Occipital lobe (tissue), 2 donors: ENCODE measurements around the gene SDHAF2. TPM values are rescaled to one million over a fixed set of nuclear protein-coding genes. Genes with fewer than 3 reads are reported as not detected.
A peak's percentile ranks its signal among the peaks of the same experiment; 100 is the strongest.
"Not testable (repeated sequence)": the region's sequence is repeated elsewhere in the genome, so short reads cannot be mapped to it uniquely, and the experiment has no call there.

Experiments used
- DNase-seq: peaks from one replicate; lab custom pipeline; 2025; lab: John Stamatoyannopoulos, UW
- total RNA-seq: library from RNA; depleted of rRNA; stranded (reverse); fragments of >200 nt; gene quantifications from one replicate; pipeline ENCODE4 v1.2.3, GENCODE V29; 2014

SDHAF2 gene
- 27.6 TPM for total RNA-seq

- DNase-seq, result peak; percentile 94
Measured at GRCh38 chr11:61429691-61430582, at the start of gene SDHAF2, which contains the start of gene CPSF7. Gene SDHAF2, plus strand, starts transcription at chr11:61430124. Its CDS starts 23 bp downstream, at chr11:61430147. Gene CPSF7, minus strand, starts transcription at chr11:61429975. Its CDS starts 740 bp downstream, at chr11:61429235.

DNA sequence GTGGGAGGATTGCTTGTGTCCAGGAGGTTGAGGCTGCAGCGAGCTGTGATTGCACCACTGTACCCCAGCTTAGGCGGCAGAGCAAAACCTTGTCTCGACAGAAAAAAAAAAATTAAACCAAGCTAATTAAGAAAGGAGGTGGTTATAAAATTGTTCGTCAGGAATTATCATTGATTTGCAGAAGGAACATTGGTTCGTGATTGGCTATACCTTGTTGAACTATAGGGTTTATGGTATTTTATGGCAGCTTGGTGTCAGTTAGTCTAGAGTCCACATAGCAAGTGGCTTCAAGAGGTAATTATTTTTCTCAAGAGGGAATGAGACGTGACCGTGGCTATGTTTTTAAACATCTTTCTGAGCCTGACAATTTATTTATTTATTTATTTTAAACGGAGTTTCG lies 49.0 kb upstream of the SDHAF2 start:
- no peak for DNase-seq

DNA sequence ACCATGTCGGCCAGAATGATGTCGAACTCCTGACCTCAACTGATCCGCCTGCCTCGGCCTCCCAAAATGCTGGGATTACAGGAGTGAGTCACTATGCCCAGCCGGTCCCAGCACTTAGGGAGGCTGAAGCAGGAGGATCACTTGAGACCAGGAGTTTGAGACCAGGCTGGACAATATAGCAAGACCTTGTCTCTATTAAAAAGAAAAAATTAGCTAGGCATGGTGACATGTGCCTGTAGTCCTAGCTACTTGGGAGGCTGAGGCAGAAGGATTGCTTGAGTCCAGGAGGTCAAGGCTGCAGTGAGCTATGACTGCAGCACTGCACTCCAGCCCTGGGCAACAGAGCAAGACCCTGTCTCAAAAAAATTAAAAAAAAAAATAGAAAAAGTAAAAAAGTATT lies 46.1 kb upstream of the SDHAF2 start:
- DNase-seq, result not testable (repeated sequence)

GRCh38 chr11:61384271-61385242 lies 45.4 kb upstream of the SDHAF2 start:
- DNase-seq, result no peak

DNA sequence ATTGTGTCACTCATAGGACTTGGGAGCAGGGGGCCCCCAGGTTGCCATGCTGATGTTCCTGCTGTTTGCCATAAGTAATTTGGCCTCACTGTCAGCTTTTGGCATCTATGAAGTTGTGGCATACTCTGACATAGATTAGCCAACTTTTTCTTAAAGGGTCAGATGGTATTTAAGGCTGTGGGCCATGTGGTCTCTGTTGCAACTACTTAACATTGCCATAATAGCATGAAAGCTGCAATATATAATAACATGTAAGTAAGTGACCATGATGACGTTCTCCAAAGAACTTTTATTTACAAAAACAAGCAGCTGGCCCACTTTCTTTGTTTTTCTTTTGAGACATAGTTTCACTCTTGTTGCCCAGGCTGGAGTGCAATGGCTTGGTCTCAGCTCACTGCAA lies 39.8 kb upstream of the SDHAF2 start:
- DNase-seq, result no peak

- no peak for DNase-seq
Measured at GRCh38 chr11:61392981-61393595, 36.8 kb upstream of the SDHAF2 start.

DNA sequence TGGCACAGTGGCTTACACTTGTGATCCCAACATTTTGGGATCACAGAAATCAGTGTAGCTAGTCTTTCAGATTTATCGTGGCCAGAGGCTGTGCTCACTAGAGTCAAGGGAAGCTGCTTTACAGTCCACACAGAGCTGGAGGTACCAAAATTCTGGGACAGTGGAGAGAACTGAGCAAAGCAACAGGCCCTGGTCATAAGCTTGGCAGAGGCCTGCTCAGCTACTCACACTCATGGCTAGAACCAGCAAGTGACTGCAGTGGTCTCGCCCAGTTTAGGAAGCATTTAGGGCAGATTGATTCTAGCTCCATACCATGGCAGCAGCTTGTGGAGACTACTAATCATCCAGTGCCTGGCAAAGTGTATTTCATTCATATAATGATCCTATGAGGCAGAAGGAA lies 28.8 kb upstream of the SDHAF2 start:
- DNase-seq, result no peak

DNA sequence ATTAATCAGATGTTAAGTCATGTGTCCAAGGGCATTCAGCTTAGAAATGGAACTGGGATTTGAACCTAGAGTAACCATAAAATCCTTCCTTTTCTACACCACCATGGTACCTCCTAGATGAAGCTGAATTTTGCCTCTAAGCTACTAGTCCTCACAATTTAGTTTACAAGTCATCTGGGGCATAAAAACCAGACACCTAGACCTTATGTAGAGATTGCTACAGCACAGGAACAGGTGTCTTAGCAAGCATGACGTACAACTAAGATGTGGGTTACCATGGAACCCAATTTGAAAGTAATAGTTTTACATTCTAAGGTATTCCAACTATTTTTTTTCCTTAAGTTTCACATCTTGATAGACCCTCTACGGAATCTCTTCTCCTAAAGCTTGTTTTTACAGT lies 28.4 kb upstream of the SDHAF2 start:
- no peak for DNase-seq

- DNase-seq, result no peak
Measured at GRCh38 chr11:61403658-61404057, 26.3 kb upstream of the SDHAF2 start.

DNA sequence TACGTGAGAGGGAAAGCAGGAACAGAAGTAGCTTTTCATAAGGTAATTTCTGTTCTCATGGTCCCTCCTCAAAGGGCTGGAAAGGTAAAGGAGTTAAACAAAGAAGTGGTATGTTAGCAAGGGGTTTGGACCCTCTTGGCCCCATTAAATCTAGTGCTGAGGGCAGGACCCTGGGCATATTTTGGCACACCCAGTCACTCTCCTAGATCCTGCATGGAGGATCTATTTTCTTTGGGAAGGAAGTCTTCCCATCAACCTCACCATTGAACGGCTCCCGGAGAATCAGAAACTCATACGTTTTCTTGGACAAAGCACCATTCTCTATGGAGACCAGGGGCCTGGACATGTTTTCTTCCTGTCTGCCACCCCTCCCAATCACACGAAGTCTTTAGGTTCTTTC lies 25.8 kb upstream of the SDHAF2 start:
- no peak for DNase-seq

DNA sequence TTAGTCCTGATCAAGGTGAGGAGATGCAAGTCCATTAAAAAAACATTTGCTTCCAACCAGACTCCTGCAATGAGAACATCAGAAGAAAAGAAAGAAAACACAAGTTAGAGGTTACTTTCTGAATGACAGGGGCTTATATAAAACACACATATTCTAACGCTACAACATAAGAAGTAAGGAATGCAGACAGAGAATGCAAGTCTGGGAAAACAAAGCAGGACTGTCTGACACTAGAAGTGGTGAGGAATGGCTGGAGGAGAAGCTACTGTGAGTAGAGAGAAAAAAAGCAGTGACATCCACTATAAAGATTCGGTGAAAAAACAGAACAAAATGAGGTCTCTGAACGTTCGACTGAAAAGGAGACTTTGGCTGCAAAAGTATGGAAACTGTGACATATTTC lies 25.3 kb upstream of the SDHAF2 start:
- no peak for DNase-seq

DNA sequence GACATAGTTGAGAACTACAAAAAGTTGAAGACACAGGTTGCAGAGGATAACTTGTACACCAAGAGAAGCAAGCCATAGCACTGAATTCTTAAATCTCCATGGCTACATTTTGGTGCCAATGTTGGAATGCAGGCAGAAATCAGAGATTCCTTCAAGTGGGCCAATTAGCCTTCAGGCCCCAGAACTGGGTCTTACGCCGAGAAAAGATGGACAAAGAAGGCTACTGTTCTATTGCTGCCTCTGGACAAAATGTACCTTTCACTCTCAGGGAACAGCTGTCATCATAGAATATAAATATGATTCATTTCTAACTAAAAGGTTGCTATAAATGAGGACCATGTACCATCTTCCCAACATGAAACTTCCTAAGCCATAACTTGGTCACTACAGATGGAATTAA lies 23.9 kb upstream of the SDHAF2 start:
- no peak for DNase-seq

DNA sequence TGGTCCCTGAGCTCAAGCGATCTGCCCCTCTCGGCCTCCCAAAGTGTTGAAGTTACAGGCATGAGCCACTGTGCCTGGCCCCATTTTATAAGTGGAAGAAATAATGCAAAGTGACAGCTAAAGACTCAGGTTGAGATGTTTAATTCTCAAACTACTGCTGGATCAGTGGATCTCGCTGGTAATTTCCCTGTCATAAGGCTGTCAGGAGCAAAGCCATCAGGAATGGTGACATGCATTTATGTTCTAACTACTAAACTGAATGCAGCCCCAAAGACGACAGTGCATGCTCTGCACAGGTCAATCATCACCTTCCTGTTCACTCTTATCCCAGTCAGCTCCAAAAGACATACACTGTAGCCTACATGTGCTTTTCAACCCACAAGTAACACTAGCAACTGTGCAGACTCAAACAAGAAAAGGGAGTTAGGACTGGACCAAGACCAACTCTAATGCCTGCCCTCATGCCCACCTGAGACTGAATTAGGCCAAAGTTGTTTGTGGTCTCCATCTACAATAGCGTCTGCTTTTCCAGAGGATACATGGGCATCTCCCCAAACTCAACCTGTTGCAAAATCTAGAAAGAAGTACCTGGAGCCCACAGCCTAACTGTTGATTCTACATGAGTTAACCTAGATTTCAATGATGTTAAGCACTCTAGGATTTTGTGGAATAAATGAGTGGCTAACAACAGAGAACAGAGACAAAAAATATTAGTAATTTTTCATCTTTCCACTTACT lies 22.8 kb upstream of the SDHAF2 start:
- DNase-seq, result no peak

DNA sequence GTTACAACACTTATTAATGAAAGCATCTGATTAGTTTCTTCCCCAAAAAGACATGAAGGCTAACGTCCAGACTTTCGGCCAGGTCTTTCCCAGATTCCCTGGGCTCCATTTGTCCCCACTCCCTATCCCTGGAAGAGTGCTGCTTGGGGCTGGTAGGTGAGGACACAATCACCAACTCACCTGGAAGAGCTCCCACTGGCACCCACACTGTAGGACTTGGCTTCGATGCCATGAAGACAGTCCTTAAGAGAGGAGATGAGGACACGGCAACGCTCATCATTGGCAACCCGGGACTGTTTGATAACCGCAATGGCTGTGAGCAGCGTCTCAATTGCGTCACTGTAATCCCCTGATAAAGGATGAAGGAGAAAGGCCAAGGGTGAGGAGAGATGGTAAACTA lies 18.3 kb upstream of the SDHAF2 start:
- DNase-seq, result no peak

GRCh38 chr11:61413496-61413895 lies 16.4 kb upstream of the SDHAF2 start:
- DNase-seq, result no peak

DNA sequence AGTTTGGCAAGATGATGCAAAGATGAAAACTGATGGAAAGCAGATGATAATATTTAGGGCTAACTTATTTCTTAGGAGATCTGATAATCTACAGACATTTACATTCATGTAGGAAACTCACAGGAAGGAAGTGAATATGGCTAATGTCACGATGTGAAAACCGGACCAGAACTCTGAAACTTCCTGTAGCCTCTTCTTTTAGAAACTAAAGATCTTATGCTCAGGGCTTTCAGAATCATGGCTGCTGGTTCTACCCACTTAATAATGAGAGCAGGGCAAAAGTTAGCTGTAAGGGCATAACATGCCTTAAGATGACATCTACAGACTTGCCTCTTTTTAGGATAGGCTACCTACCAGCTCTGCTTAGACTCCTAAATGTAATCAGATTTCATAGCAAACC lies 15.4 kb upstream of the SDHAF2 start:
- DNase-seq, result no peak

DNA sequence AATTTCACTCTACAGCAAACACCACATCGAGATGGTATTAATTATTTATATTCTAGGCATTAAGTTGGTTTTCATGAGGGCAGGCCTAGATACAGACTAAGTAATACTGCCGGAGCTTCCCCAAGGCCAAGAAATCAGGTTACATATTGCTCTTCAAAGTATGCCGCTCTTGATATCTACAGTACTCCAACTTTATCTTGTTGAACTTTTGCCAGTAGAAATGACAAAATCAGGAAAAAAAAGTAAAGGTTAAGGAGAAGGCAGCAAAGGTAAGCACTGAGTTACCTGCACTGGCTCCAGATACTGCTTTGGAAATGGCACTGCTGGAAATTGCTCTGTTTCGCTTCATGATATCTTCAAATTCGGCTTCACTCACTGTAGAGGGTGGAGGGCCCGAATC lies 14.5 kb upstream of the SDHAF2 start:
- no peak for DNase-seq

GRCh38 chr11:61416941-61417340 lies 13.0 kb upstream of the SDHAF2 start:
- DNase-seq, result no peak

- DNase-seq, result no peak
Measured at GRCh38 chr11:61417670-61418069, 12.3 kb upstream of the SDHAF2 start.

GRCh38 chr11:61418136-61418535 lies 11.8 kb upstream of the SDHAF2 start:
- DNase-seq, result no peak

DNA sequence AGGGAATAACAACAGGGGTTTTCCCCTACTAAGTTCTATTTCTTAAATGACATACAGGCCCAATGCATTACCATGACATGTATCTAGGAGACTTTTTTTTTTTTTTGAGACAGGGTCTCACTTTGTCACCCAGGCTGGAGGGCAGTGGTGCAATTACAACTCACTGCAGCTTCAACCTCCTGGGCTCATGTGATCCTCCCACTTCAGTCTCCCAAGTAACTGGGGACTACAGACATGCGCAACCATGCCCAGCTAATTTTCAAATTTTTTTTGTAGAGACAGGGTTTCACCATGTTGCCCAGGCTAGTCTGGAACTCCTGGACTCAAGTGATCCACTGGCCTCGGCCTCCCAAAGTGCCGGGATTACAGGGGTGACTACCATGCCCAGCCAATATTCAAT lies 7.7 kb upstream of the SDHAF2 start:
- DNase-seq, result no peak
